K562 (cell line): ENCODE results near the gene CDKN2AIP. TPM values are rescaled to one million over a fixed set of nuclear protein-coding genes. Genes with fewer than 3 reads are reported as not detected.

Experiments
- ATAC-seq: fragments of 200-7000 bp; cut with Tn5 transposase; 3 replicates; pipeline ENCODE4 v1.9.1; 2020; ENCODE audit warnings: moderate library complexity
- BruUV-seq: library from RNA; stranded (reverse); fragments of 400-500 nt; replicated peaks from 2 replicates; lab custom pipeline; 2021; lab: Mats Ljungman, UMichigan
- CTCF ChIA-PET: fragments of 300-600 bp; formaldehyde crosslinking; extraction: SDS; loops from one replicate; lab custom pipeline; 2021; ENCODE audit warnings: low intra/inter-chr PET ratio; lab: Yijun Ruan, JAX
- POLR2A ChIA-PET: fragments of 300-600, 350-650 bp; sonication (Branson Sonifier 250); formaldehyde crosslinking; extraction: SDS; loops from one replicate; lab custom pipeline; 2021; ENCODE audit warnings: antibody characterized with exemption, inconsistent platforms; lab: Yijun Ruan, JAX
- DNase-seq, 4 experiments: peaks; one replicate each; pipeline versions ENCODE4 v3.0.0 to v3.0.0-alpha.2; 2011 to 2018; ENCODE audit warnings: low spot score in 3 of 4, mixed read lengths in 3 of 4; ENCODE audit errors: extremely low read depth in 1 of 4
- FAIRE-seq: peaks from 2 replicates; lab custom pipeline; 2011; peaks lifted over from hg19 to GRCh38; lab: Jason Lieb, UNC
- H2AFZ ChIP-seq: 2 replicates; pipeline ENCODE4 v1.6.0; 2011; ENCODE audit warnings: low read depth, low read length, control low read depth, inconsistent platforms
- H3K27ac ChIP-seq: fragments of 200-600 bp; 3 replicates; pipeline ENCODE4 v1.8.0; 2011; ENCODE audit warnings: low read depth, mild to moderate bottlenecking, control low read depth, inconsistent platforms, low read length, moderate library complexity, mixed read lengths; ENCODE audit errors: extremely low read depth
- H3K27me3 ChIP-seq, 2 experiments: fragments of 300-600 bp in 1 of 2; 2 replicates in 1 of 2; 3 replicates in 1 of 2; pipeline versions ENCODE4 v1.6.0 to v1.8.0; 2011; ENCODE audit warnings: inconsistent platforms in 2 of 2, low read length in 2 of 2, mild to moderate bottlenecking in 1 of 2, mixed read lengths in 1 of 2, moderate library complexity in 1 of 2; ENCODE audit not compliant: control insufficient read depth in 2 of 2, insufficient read depth in 2 of 2
- H3K36me3 ChIP-seq: fragments of 300-600 bp; 3 replicates; pipeline ENCODE4 v1.8.0; 2011; ENCODE audit warnings: mild to moderate bottlenecking, low read length, inconsistent platforms; ENCODE audit not compliant: control insufficient read depth, insufficient read depth
- H3K4me1 ChIP-seq, 2 experiments: fragments of 200-600 bp in 1 of 2; replicated peaks in 1 of 2; 2 replicates in 1 of 2; 3 replicates in 1 of 2; pipeline versions ENCODE4 v1.5.1 to v1.8.0; 2011; ENCODE audit warnings: inconsistent platforms in 2 of 2, low read length in 2 of 2, mild to moderate bottlenecking in 1 of 2, mixed read lengths in 1 of 2, moderate library complexity in 1 of 2; ENCODE audit not compliant: control insufficient read depth in 2 of 2, insufficient read depth in 2 of 2
- H3K4me2 ChIP-seq: 2 replicates; pipeline ENCODE4 v1.6.1; 2011; ENCODE audit warnings: low read length, control low read depth, inconsistent platforms, mixed read lengths; ENCODE audit not compliant: insufficient read depth
- H3K4me3 ChIP-seq: fragments of 200-600 bp; sonication (generic), shearing (Covaris generic); 2 replicates; pipeline ENCODE4 v1.5.1; 2016; ENCODE audit warnings: control low read depth, inconsistent platforms
- H3K79me2 ChIP-seq: fragments of 200-600 bp; 3 replicates; pipeline ENCODE4 v1.8.0; 2011; ENCODE audit warnings: low read length, inconsistent platforms; ENCODE audit not compliant: control insufficient read depth, insufficient read depth
- H3K9ac ChIP-seq, 2 experiments: 2 replicates each; pipeline versions ENCODE4 v1.6.0 to v1.6.1; 2011; ENCODE audit warnings: low read depth in 2 of 2, low read length in 2 of 2, control low read depth in 1 of 2, inconsistent platforms in 1 of 2, mild to moderate bottlenecking in 1 of 2, mixed read lengths in 1 of 2; ENCODE audit not compliant: insufficient read depth in 1 of 2
- H3K9me1 ChIP-seq: one replicate; pipeline ENCODE4 v1.6.0; 2011; ENCODE audit warnings: inconsistent platforms, mild to moderate bottlenecking, low read length, moderate library complexity; ENCODE audit not compliant: control insufficient read depth, insufficient read depth
- H3K9me3 ChIP-seq: replicated peaks from 2 replicates; pipeline ENCODE4 v1.5.1; 2011; ENCODE audit warnings: low read depth, low read length, inconsistent platforms; ENCODE audit not compliant: control insufficient read depth, insufficient read depth
- H4K20me1 ChIP-seq: replicated peaks from 2 replicates; pipeline ENCODE4 v1.6.1; 2011; ENCODE audit warnings: low read length, inconsistent platforms, mixed read lengths; ENCODE audit not compliant: control insufficient read depth, insufficient read depth
- BDP1 ChIP-seq: IDR thresholded peaks from 3 replicates; pipeline ENCODE4 v1.6.1; 2011; ENCODE audit not compliant: insufficient read length, insufficient read depth
- DIDO1 ChIP-seq: fragments of 450-650 bp; IDR thresholded peaks from 2 replicates; pipeline ENCODE4 v1.6.1; 2016; ENCODE audit warnings: low read depth, missing biosample characterization, missing genetic modification characterization
- MXI1 ChIP-seq: IDR thresholded peaks from 2 replicates; pipeline ENCODE4 v1.6.1; 2011; ENCODE audit warnings: low read depth, mild to moderate bottlenecking, improper control_type of control experiment, low read length
- RBM22 ChIP-seq: fragments of 200-400 bp; formaldehyde crosslinking; IDR thresholded peaks from 2 replicates; pipeline ENCODE4 v1.6.1; 2018; ENCODE audit warnings: low read length, low read depth; ENCODE audit not compliant: poor library complexity, severe bottlenecking
- SETDB1 ChIP-seq: IDR thresholded peaks from one replicate; pipeline ENCODE4 v1.6.1; 2012; ENCODE audit warnings: low read length, control low read depth, inconsistent platforms
- TRIM24 ChIP-seq, 2 experiments: fragments of 450-650 bp; IDR thresholded peaks; 2 replicates each; pipeline ENCODE4 v1.6.1; 2016
- WGBS: fragments of 100-300 bp; shearing (Covaris generic); methylation state at CpG from one replicate; pipeline ENCODE4 v1.1.6; 2016; ENCODE audit warnings: low coverage, mixed read lengths; ENCODE audit not compliant: insufficient coverage; ENCODE audit errors: missing lambda C conversion rate; 5-methylcytosine and 5-hydroxymethylcytosine counted together
- in situ Hi-C: fragments of 300-500 bp; cut with MboI; formaldehyde crosslinking; loops from 4 replicates; pipeline ENCODE4 v1.15.0; 2018; ENCODE audit warnings: inconsistent platforms, mixed read lengths
- intact Hi-C: fragments of 100-400 bp; cut with micrococcal nuclease; formaldehyde crosslinking; loops from 2 replicates; pipeline ENCODE4 v1.14.2; 2022
- polyA plus RNA-seq, 8 experiments: library from polyadenylated mRNA; depleted of rRNA in 4 of 8; stranded (reverse) in 5 of 8; unstranded in 3 of 8; fragments of >200 nt; fragmentation: Nextera tagmentation in 2 of 8; fragmentation: Illumina TruSeq in 1 of 8; extraction: Ambion mirVana in 2 of 8; extraction: Trizol in 1 of 8; gene quantifications; 2 replicates each; pipeline versions ENCODE4 v1.2.1 to v1.2.3, GENCODE V29; 2011 to 2014; ENCODE audit warnings: inconsistent platforms in 1 of 8, missing spikeins in 1 of 8
- total RNA-seq, 7 experiments: library from RNA; depleted of rRNA in 6 of 7; stranded (reverse); fragments of >200 nt in 6 of 7; fragmentation: Illumina TruSeq in 2 of 7; extraction: Trizol in 2 of 7; gene quantifications; 2 replicates each; pipeline versions ENCODE4 v1.2.1 to v1.2.3, GENCODE V29; 2011 to 2021; ENCODE audit warnings: low replicate concordance in 1 of 7
- TF ChIP-seq, protein P1 (sequence below): fragments of 450-650 bp; IDR thresholded peaks from one replicate; pipeline ENCODE4 v1.6.1; 2018; ENCODE audit warnings: mild to moderate bottlenecking, moderate library complexity; ENCODE audit not compliant: partially characterized antibody
- TF ChIP-seq, protein P2 (sequence below): sonication (generic); formaldehyde crosslinking; IDR thresholded peaks from 2 replicates; pipeline ENCODE4 v1.9.0; 2022; ENCODE audit warnings: mild to moderate bottlenecking, missing genetic modification reagents
- TF ChIP-seq, protein P3 (sequence below), 2 experiments: fragments of 250-450 bp in 1 of 2; fragments of 450-650 bp in 1 of 2; sonication (Bioruptor Pico) in 1 of 2; IDR thresholded peaks; 2 replicates each; pipeline versions ENCODE4 v1.6.1 to v1.8.0; 2016 to 2021; ENCODE audit warnings: mild to moderate bottlenecking in 2 of 2, moderate library complexity in 2 of 2, missing compliant biosample characterization in 1 of 2, missing genetic modification characterization in 1 of 2
- TF ChIP-seq, protein P4 (sequence below): fragments of 450-650 bp; IDR thresholded peaks from 2 replicates; pipeline ENCODE4 v1.7.1; 2018; ENCODE audit warnings: mild to moderate bottlenecking, low read depth; ENCODE audit not compliant: partially characterized antibody
- TF ChIP-seq, protein P5 (sequence below): sonication (generic); formaldehyde crosslinking; IDR thresholded peaks from 2 replicates; pipeline ENCODE4 v1.8.1; 2023; ENCODE audit warnings: mild to moderate bottlenecking, missing genetic modification reagents

Gene CDKN2AIP
- total and polyA plus RNA-seq, 9 of the 15 experiments (the other 6 are each of a cell fraction or from before 2014, with no cell fraction given), result 5.9 to 22.0 (median 19.7) TPM

DNA sequence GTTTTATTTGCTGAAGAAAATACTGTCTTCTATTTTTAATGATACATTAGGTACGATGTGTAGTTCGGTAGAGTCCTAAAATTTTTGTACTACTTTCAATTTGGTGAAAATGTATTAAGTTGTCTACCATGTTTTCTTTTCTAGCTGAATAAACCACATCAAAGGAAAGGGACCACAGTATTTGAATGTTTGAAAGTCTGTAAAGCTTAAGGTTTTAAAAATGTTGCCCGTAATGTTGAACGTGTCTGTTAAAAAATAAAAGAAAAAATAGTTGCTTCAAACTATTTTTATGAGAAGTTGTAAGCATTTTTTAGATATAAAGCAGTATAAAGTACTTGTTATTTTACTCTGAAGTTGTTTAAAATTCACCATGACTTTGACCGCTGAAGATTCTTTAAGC is 3.2 kb downstream of the CDKN2AIP start:
- CTCF ChIA-PET, result no interaction called here
- no TSS peak for BruUV-seq
- Histone ChIP-seq H3K27me3 (no peaks in the 10 kb centered on the region), H3K9ac (no peak overlapping the region), H3K27ac (no peak overlapping the region), H3K4me1 (peaks cover 9 to 22% of the 10 kb centered on the region in 2 experiments; a peak in 4 of 5 replicates), H3K4me2 (no peak overlapping the region), H3K9me1 (peaks cover 3% of the 10 kb centered on the region), H3K36me3 (peaks cover 60% of the 10 kb centered on the region), H3K4me3 (no peak overlapping the region), H4K20me1 (no peaks in the 10 kb centered on the region), H2AFZ (no peak overlapping the region), H3K79me2 (peaks cover 43% of the 10 kb centered on the region), H3K9me3 (no peaks in the 10 kb centered on the region)
- in situ Hi-C loops, result no loop called here
- no peak for DNase-seq
- intact Hi-C loops, result no loop called here
- no peak for FAIRE-seq
- POLR2A ChIA-PET, result interaction anchor here (1.1 to 1.8 kb wide), 4 partner anchors 8 to 17 kb away, joined by 3 to 7 read pairs (median 3); no protein-coding TSS in a partner anchor
- ATAC-seq, result no peak
- WGBS, result 95% methylated on average over 5 of the region's 5 CpGs
- TF ChIP-seq, protein P1, sequence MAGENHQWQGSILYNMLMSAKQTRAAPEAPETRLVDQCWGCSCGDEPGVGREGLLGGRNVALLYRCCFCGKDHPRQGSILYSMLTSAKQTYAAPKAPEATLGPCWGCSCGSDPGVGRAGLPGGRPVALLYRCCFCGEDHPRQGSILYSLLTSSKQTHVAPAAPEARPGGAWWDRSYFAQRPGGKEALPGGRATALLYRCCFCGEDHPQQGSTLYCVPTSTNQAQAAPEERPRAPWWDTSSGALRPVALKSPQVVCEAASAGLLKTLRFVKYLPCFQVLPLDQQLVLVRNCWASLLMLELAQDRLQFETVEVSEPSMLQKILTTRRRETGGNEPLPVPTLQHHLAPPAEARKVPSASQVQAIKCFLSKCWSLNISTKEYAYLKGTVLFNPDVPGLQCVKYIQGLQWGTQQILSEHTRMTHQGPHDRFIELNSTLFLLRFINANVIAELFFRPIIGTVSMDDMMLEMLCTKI, result no peak
- TF ChIP-seq RBM22 (no peak), SETDB1 (no peak), TRIM24 (IDR thresholded peaks at IDR 0.05) (no peak), BDP1 (no peak), MXI1 (no peak), DIDO1 (tag) (no peak)
- TF ChIP-seq, protein P2, sequence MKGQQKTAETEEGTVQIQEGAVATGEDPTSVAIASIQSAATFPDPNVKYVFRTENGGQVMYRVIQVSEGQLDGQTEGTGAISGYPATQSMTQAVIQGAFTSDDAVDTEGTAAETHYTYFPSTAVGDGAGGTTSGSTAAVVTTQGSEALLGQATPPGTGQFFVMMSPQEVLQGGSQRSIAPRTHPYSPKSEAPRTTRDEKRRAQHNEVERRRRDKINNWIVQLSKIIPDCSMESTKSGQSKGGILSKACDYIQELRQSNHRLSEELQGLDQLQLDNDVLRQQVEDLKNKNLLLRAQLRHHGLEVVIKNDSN (CRISPR knock-in tag), result no peak
- TF ChIP-seq, protein P3, sequence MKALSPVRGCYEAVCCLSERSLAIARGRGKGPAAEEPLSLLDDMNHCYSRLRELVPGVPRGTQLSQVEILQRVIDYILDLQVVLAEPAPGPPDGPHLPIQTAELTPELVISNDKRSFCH (CRISPR knock-in tag; IDR thresholded peaks at IDR 0.05), result no peak
- TF ChIP-seq, protein P3 (tag; IDR thresholded peaks at IDR 0.05), result no peak
- TF ChIP-seq, protein P4, sequence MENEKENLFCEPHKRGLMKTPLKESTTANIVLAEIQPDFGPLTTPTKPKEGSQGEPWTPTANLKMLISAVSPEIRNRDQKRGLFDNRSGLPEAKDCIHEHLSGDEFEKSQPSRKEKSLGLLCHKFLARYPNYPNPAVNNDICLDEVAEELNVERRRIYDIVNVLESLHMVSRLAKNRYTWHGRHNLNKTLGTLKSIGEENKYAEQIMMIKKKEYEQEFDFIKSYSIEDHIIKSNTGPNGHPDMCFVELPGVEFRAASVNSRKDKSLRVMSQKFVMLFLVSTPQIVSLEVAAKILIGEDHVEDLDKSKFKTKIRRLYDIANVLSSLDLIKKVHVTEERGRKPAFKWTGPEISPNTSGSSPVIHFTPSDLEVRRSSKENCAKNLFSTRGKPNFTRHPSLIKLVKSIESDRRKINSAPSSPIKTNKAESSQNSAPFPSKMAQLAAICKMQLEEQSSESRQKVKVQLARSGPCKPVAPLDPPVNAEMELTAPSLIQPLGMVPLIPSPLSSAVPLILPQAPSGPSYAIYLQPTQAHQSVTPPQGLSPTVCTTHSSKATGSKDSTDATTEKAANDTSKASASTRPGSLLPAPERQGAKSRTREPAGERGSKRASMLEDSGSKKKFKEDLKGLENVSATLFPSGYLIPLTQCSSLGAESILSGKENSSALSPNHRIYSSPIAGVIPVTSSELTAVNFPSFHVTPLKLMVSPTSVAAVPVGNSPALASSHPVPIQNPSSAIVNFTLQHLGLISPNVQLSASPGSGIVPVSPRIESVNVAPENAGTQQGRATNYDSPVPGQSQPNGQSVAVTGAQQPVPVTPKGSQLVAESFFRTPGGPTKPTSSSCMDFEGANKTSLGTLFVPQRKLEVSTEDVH, result no peak
- TF ChIP-seq, protein P5, sequence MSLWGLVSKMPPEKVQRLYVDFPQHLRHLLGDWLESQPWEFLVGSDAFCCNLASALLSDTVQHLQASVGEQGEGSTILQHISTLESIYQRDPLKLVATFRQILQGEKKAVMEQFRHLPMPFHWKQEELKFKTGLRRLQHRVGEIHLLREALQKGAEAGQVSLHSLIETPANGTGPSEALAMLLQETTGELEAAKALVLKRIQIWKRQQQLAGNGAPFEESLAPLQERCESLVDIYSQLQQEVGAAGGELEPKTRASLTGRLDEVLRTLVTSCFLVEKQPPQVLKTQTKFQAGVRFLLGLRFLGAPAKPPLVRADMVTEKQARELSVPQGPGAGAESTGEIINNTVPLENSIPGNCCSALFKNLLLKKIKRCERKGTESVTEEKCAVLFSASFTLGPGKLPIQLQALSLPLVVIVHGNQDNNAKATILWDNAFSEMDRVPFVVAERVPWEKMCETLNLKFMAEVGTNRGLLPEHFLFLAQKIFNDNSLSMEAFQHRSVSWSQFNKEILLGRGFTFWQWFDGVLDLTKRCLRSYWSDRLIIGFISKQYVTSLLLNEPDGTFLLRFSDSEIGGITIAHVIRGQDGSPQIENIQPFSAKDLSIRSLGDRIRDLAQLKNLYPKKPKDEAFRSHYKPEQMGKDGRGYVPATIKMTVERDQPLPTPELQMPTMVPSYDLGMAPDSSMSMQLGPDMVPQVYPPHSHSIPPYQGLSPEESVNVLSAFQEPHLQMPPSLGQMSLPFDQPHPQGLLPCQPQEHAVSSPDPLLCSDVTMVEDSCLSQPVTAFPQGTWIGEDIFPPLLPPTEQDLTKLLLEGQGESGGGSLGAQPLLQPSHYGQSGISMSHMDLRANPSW (CRISPR knock-in tag), result no peak
